GM19467 (cell line): ENCODE measurements around the gene SHROOM2.
"Not testable (repeated sequence)": the region's sequence is repeated elsewhere in the genome, so short reads cannot be mapped to it uniquely, and the experiment has no call there.

Source experiments
- ATAC-seq: cut with Tn5 transposase; IDR thresholded peaks from one replicate; pipeline ENCODE4 v1.9.1; 2021; ENCODE audit warnings: mild to moderate bottlenecking, moderate library complexity; ENCODE audit not compliant: unreplicated experiment

Gene SHROOM2

DNA sequence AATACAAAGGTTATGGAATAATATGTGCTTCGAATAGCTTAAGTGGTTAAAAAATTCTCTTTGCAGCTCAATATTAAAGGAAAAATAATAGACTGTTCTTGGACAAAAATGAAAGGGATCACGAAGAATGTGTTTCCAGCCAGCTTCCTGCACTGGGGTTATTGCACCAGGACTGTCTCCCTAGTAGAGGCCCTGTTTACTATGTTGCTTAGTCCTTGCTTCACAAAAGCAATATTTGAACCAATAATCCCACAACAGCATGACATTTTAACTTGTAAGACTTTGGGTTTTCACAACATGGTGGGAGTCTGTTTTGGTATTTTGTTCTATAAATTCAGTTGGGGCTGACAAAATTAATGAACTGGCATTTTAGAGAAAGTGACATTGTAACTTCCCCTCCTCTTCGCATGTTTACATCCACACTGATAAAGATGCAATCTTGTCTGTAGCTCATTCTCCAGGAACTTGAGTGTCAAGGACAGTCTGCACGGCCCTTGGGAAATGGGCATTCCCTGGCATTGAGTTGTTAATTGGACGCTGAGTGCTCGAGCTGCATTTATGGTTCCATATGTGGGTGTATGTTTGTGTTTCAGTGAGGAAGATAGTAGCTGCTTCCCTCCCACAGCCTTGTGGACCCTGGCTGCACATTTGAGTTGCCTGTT, 39.0 kb downstream of the SHROOM2 start:
- no peak for ATAC-seq

GRCh38 chrX:9825966-9826365, 39.7 kb downstream of the SHROOM2 start:
- ATAC-seq: no peak

DNA sequence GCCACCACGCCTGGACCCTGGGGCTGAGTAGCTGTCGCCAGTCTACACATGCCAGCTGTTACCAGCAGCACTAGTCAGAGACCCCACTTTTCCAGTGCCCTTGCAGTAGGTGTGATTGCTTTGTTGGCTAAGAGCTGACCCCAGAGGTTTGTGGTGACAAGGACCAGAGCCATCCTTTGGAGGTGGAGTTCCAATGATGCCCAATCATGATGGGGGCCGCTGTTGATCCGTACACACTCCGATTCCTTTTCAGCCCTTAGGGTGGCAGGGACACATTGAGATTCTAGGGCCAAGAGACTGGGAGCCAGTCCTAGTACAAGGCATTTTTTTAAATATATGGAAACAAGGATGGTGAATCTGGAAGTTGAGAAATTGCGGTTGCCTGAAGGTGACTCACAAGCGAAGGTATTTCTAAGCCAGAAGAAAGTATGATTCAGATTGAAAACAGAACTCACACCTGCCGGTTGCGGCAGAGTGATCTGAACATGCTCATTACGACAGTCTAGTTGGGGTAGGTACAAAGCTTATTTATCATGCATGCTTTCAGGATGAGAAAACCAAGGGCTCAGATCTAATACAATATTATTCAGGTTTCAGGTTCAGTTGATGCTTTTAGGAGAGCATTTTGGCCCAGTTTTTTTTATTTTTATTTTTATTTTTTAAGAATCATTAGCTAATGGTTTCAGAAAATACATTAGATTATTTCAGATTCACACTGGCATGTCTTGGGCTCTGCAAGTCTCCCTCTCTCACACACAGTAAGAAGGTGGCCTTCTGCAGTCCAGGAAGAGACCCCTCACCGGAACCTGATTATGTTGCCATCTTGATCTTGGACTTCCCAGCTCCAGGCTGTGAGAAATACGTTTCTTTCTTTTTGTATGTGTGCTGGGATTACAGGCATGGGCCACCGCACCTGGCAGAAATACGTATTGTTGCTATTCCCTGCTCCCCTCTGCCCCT, 43.4 kb downstream of the SHROOM2 start:
- peak; percentile 89 for ATAC-seq

DNA sequence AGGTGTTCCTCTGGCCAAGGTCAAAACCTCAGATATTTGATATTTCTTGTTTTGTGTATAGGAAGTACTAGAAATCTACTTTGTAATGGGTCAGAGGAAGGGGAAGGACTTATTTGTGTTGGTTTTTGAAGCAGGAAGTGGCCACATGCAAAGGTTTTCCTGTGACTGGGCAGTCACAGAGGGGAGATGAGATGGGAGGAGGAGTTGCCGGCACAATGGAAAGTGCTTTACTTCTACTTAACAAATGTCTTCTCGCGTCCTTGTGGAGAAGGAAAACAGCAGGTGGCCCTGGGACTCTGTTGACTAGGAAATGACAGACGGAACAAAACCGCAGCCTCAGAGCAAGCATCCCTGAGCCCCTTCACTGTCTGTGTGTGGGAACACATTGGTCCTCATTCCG, 46.6 kb downstream of the SHROOM2 start:
- no peak for ATAC-seq

DNA sequence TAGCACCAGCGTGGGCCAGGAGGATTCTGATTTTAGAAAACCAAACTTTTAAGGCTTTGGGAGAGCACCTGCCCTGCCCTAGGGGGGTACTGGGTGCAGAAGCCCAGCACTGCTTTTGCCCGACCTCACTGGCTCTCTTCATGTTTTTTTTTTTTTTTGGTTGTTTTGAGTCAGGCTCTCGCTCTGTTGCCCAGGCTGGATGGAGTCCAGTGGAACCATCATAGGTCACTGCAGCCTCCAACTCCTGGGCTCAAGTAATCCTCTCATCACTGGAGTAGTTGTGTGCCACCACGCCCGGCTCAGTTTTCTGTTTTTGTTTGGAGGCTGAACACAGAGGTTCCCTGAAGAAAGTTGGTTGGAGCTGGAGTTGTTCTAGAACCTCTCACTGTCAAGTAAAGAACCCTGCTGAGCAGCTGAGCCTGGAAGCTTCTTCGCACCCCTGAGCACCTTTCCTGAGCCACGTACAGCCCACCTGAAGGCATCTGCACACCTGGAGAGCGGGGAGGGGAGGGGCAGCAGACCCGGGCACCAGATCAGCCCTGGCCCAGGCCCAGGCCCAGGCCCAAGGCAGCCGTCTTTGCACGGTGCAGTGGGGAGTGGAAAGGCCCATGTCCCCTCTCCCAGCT, 49.5 kb downstream of the SHROOM2 start:
- no peak for ATAC-seq

GRCh38 chrX:9842541-9842940, 56.3 kb downstream of the SHROOM2 start:
- no peak for ATAC-seq

DNA sequence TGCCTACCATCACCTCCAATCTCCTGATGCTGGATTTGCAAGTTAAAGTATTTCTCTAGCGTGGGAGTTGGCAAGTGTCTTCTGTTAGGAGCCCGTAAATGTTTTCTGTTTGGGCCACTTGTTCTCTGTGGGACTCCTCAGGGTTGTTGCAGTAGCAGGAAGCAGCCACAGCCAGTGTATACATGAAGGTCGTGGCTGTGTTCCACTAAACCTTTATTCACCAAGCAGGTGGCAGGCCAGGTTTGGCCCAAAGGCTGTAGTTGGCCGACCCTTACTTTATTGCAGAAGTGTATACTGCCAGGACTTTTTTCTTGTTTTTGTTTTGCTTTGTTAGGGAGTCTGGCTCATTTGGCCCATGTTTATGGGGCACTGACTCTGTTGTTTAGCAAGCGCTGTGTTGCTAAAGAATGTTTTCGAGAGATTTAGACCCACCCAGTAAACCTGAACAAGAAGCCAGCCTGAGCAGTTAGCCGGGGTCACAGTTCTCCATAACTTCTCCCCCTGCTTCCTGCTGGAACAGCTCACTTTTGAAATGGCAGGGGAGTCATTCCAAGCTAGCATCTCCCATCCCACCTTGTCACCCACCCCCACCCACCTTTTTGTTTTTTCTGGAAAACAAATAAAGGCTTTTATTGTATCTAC, 58.8 kb downstream of the SHROOM2 start:
- ATAC-seq: no peak

DNA sequence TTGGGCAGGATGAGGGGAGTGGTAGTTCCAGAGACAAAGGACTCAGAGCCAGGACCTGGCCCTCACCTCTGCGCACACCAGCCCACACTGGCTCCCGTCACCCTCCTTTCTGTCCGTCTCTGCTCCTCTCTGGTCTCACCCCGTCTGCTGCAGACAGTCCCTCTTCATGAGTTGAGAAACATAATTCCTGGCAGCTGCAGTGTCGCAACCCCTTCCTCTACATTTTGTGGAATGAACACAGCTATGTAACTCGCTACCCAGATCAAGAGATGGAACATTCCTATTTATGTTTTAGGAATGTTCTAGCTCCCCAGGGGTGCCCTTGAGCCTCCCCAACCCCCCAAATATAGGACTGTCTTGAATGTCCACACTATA, 59.3 kb downstream of the SHROOM2 start:
- no peak for ATAC-seq

- no peak for ATAC-seq
Observed at GRCh38 chrX:9846631-9847030, 60.4 kb downstream of the SHROOM2 start.

GRCh38 chrX:9847071-9847470, 60.8 kb downstream of the SHROOM2 start:
- ATAC-seq: no peak

- no peak for ATAC-seq
Observed at GRCh38 chrX:9848718-9849479, 62.7 kb downstream of the SHROOM2 start.

GRCh38 chrX:9851890-9852289, 65.7 kb downstream of the SHROOM2 start:
- no peak for ATAC-seq

- no peak for ATAC-seq
Observed at GRCh38 chrX:9853307-9853706, 67.1 kb downstream of the SHROOM2 start.

GRCh38 chrX:9855561-9856283, 69.5 kb downstream of the SHROOM2 start:
- no peak for ATAC-seq

- ATAC-seq: no peak
Observed at GRCh38 chrX:9856588-9856987, 70.4 kb downstream of the SHROOM2 start.

DNA sequence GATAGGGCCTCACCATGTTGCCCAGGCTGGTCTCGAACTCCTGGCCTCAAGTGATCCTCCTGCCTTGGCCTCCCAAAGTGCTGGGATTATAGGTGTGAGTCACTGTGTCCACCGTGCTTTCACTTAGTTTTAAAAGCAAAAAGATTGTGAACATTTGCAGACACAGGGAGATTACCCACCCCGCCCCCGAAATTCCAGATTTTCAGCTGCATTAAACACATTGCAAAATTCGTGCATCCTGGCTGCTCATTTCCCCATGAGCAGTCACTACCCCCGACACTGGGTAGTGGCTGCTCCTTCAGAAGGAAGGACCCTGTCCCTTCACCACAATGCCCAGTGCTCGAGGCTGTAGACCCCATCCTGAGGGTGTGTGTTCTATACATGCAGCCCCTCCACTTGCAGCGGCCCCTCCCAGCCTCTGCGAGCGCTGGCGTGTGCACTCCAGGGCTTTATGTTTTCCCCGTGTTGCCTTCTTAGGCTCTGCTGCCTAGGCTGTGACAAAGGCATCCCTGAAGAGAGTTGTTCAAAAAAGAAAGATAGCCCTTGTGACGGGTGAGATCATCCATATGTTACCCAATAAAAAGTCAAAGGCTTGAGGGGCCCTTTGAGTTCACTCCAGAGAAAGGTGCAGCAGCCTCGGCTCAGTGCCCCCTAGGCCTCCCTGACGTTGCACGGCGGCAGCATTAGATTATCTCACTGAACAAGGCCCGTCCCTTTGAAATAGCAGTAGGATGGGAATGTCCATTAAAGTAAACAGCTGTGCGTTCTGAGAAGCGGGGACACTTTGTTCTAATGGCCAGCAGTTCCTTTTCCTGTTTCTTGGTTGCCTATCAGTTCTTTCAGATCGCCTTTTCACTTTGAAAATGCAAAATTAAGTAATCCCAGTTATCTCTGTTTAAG, 71.6 kb downstream of the SHROOM2 start:
- ATAC-seq: no peak

DNA sequence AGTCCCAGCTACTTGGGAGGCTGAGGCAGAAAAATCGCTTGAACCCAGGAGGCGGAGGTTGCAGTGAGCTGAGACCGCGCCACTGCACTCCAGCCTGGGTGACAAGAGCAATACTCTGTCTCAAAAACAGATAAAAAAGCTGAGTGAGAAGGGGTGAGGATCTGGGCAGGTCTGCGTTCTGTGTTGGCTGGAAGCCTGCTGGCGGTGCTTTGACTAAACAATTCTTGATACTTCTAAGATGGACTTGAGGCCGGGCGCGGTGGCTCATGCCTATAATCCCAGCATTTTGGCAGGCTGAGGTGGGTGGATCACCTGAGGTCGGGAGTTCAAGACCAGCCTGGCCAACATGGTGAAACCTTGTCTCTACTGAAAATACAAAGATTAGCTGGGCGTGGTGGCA, 72.5 kb downstream of the SHROOM2 start:
- ATAC-seq: not testable (repeated sequence)

DNA sequence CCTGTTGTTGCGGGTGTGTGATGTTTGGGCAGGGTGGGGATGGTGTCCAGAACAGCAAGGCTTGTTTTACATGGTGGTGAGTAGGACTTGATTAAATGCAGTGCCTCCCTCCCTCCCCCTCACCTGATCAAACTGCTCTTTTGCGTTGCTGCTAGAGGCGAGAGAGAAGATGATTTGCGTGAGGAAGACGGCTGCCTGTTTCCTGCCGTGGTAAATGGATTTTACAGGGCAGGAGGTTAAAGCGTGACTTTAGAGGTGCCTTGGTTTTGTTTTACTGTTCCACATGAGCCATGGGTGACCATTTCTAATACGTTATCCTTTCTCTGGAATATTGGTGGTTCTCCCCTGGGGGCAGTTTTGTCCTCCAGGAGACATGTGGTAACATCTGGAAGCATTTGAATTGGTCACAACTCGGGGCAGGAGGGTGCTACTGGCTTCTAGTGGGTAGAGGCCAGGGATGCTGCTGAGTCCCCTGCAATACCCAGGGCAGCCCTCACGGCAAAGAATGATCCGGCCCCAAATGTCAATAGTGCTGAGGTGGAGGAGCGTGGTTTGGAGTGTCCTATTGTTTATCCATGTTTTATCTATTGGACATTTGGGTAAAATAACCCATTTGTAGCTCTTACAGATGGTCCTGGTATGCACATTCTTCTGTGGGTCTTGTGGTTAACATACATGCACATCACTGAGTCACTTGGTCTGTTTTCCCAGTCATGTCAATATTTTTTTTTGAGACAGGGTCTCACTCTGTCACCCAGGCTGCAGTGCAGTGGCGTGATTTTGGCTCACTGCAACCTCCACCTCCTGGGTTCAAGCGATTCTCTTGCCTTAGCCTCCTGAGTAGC, 73.7 kb downstream of the SHROOM2 start:
- no peak for ATAC-seq
